ENCODE results near the gene C1QTNF9.

C1QTNF9 gene

DNA sequence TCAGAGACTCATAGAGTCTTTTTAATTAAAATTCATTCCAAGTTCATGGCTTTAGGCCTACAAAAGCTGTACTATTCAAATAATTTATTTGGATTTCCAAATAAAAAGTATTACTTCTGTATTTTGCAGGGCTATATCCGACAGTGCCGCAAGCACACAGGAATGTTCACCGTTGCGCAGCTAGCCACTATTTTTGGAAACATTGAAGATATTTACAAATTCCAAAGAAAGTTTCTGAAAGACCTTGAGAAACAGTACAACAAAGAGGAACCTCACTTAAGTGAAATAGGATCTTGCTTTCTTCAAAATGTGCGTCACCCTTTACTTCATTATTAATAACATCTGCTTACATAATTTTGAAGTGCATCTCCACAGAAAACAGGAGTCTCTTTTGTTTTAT, 20.5 kb upstream of the C1QTNF9 start:
- H3K36me3 ChIP-seq (ENCODE audit: control insufficient read depth, low read length): peaks cover 5% of the 10 kb centered on the region
- no peaks in the 10 kb centered on the region for H3K9me3 ChIP-seq (ENCODE audit: control insufficient read depth, insufficient read depth, low read length)

GRCh38 chr13:24290280-24290932, 19.0 kb upstream of the C1QTNF9 start:
- no peaks in the 10 kb centered on the region for H3K27me3 ChIP-seq (ENCODE audit: control insufficient read depth, low read length)
- no peaks in the 10 kb centered on the region for H3K4me1 ChIP-seq (ENCODE audit: control insufficient read depth, low read length)
- H3K4me3 ChIP-seq (ENCODE audit: low read length): no peak overlapping the region
- H3K27ac ChIP-seq (ENCODE audit: low read depth, low read length): no peak overlapping the region
- no peak overlapping the region for H3K4me2 ChIP-seq (ENCODE audit: low read length)
- TF ChIP-seq CTCF (IDR thresholded peaks at IDR 0.05; ENCODE audit: low read depth, low read length, poor library complexity, severe bottlenecking): no peak
- TF ChIP-seq EZH2phosphoT487 (IDR thresholded peaks at IDR 0.05; ENCODE audit: borderline replicate concordance, low read length): no peak
- H3K79me2 ChIP-seq (ENCODE audit: control insufficient read depth, low read length): no peaks in the 10 kb centered on the region
- H4K20me1 ChIP-seq (ENCODE audit: control insufficient read depth, insufficient read depth, low read depth, low read length): no peaks in the 10 kb centered on the region
- no peaks in the 10 kb centered on the region for H3K9me3 ChIP-seq (ENCODE audit: control insufficient read depth, insufficient read depth, low read length)
- no peaks in the 10 kb centered on the region for H3F3A ChIP-seq (ENCODE audit: control insufficient read depth, insufficient read depth)
- peaks cover 7% of the 10 kb centered on the region for H3K36me3 ChIP-seq (ENCODE audit: control insufficient read depth, low read length)
- no peaks in the 10 kb centered on the region for H3K9me2 ChIP-seq (replicated peaks; ENCODE audit: control insufficient read depth, low read length)

More for the DNA sequence above, 20.5 kb upstream of the C1QTNF9 start:
- H3K4me3 ChIP-seq (ENCODE audit: low read length): no peak overlapping the region
- no peak overlapping the region for H3K27ac ChIP-seq (ENCODE audit: low read depth, low read length)
- no peak overlapping the region for H3K4me2 ChIP-seq (ENCODE audit: low read length)
- TF ChIP-seq EZH2phosphoT487 (IDR thresholded peaks at IDR 0.05; ENCODE audit: borderline replicate concordance, low read length) (no peak), CTCF (IDR thresholded peaks at IDR 0.05; ENCODE audit: low read depth, low read length, poor library complexity, severe bottlenecking) (no peak)
- H3K27me3 ChIP-seq (ENCODE audit: control insufficient read depth, low read length): no peaks in the 10 kb centered on the region
- H3K79me2 ChIP-seq (ENCODE audit: control insufficient read depth, low read length): no peaks in the 10 kb centered on the region
- no peaks in the 10 kb centered on the region for H3K9me2 ChIP-seq (replicated peaks; ENCODE audit: control insufficient read depth, low read length)
- H3F3A ChIP-seq (ENCODE audit: control insufficient read depth, insufficient read depth): no peaks in the 10 kb centered on the region
- H3K4me1 ChIP-seq (ENCODE audit: control insufficient read depth, low read length): no peaks in the 10 kb centered on the region
- H4K20me1 ChIP-seq (ENCODE audit: control insufficient read depth, insufficient read depth, low read depth, low read length): no peaks in the 10 kb centered on the region

- H4K20me1 ChIP-seq (ENCODE audit: control insufficient read depth, insufficient read depth, low read depth, low read length): no peaks in the 10 kb centered on the region
- H3K79me2 ChIP-seq (ENCODE audit: control insufficient read depth, low read length): no peaks in the 10 kb centered on the region
- peaks cover 7% of the 10 kb centered on the region for H3K36me3 ChIP-seq (ENCODE audit: control insufficient read depth, low read length)
- H3K4me3 ChIP-seq (ENCODE audit: low read length): no peak overlapping the region
- no peak overlapping the region for H3K27ac ChIP-seq (ENCODE audit: low read depth, low read length)
- no peak for TF ChIP-seq EZH2phosphoT487 (IDR thresholded peaks at IDR 0.05; ENCODE audit: borderline replicate concordance, low read length)
- no peak for TF ChIP-seq CTCF (IDR thresholded peaks at IDR 0.05; ENCODE audit: low read depth, low read length, poor library complexity, severe bottlenecking)
- H3K4me1 ChIP-seq (ENCODE audit: control insufficient read depth, low read length): no peaks in the 10 kb centered on the region
- H3K4me2 ChIP-seq (ENCODE audit: low read length): no peak overlapping the region
- H3K9me3 ChIP-seq (ENCODE audit: control insufficient read depth, insufficient read depth, low read length): no peaks in the 10 kb centered on the region
- H3K27me3 ChIP-seq (ENCODE audit: control insufficient read depth, low read length): no peaks in the 10 kb centered on the region
- no peaks in the 10 kb centered on the region for H3F3A ChIP-seq (ENCODE audit: control insufficient read depth, insufficient read depth)
- H3K9me2 ChIP-seq (replicated peaks; ENCODE audit: control insufficient read depth, low read length): no peaks in the 10 kb centered on the region
These were observed 16.9 kb upstream of the C1QTNF9 start for GRCh38 chr13:24292481-24292880.

Data from DOHH2 (cell line).